BJ (cell line): ENCODE data around the gene CPED1. TPM values are rescaled to one million over a fixed set of nuclear protein-coding genes. Genes with fewer than 3 reads are reported as not detected.

ENCODE experiments used
- CTCF ChIA-PET: fragments of 350-600 bp; formaldehyde crosslinking; extraction: SDS; loops from one replicate; lab custom pipeline; 2021; ENCODE audit warnings: antibody characterized with exemption, inconsistent platforms; lab: Yijun Ruan, JAX
- POLR2A ChIA-PET: fragments of 300-600 bp; sonication (Branson Sonifier 250); formaldehyde crosslinking; extraction: SDS; loops from one replicate; lab custom pipeline; 2021; ENCODE audit warnings: antibody characterized with exemption; lab: Charles Lee
- DNase-seq: peaks from one replicate; pipeline ENCODE4 v3.0.0-alpha.2; 2011; ENCODE audit warnings: low read depth
- H3K27me3 ChIP-seq: 2 replicates; pipeline ENCODE4 v1.6.0; 2011; ENCODE audit warnings: low read length; ENCODE audit not compliant: control insufficient read depth, insufficient read depth
- H3K36me3 ChIP-seq: 2 replicates; pipeline ENCODE4 v1.5.1; 2011; ENCODE audit warnings: low read length; ENCODE audit not compliant: control insufficient read depth, insufficient read depth
- H3K4me3 ChIP-seq: 2 replicates; pipeline ENCODE4 v1.5.1; 2011; ENCODE audit warnings: low read depth, mild to moderate bottlenecking, control low read depth, low read length
- polyA plus RNA-seq: library from polyadenylated mRNA; depleted of rRNA; stranded (reverse); fragments of >200 nt; gene quantifications from 2 replicates; pipeline ENCODE4 v1.2.3, GENCODE V29; 2011
- TF ChIP-seq, protein P1 (sequence below): IDR thresholded peaks from 2 replicates; pipeline ENCODE4 v1.5.1; 2011; ENCODE audit warnings: low read depth, mild to moderate bottlenecking, control low read depth, inconsistent platforms, low read length, moderate library complexity; ENCODE audit not compliant: insufficient read depth

Gene CPED1
- polyA plus RNA-seq, 1 experiment, result 18.3 TPM

DNA sequence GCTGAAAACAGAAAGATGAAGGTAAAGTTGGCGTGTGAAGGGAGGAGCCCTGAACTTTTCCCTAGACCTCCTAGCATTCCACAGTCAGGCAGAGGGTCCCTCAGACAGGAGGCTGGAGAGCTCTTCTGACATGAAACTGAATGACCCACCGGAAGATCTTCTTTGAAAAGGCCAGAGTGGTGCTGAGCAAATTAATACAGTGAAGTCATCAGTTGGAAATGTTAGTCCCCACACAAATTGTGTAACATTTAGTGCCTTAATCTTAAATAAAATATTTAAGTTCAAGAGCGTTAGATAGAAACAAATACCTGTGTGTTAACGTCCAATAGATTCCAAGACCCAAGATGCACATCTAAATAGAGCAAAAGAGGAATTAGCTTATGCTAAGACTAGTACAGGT, 291.3 kb downstream of the CPED1 start:
- no peak for DNase-seq
- Histone ChIP-seq H3K36me3 (no peaks in the 10 kb centered on the region; the same call in 1 of the 2 replicates), H3K4me3 (no peak overlapping the region), H3K27me3 (no peaks in the 10 kb centered on the region)
- POLR2A ChIA-PET, result no interaction called here
- TF ChIP-seq, protein P1, sequence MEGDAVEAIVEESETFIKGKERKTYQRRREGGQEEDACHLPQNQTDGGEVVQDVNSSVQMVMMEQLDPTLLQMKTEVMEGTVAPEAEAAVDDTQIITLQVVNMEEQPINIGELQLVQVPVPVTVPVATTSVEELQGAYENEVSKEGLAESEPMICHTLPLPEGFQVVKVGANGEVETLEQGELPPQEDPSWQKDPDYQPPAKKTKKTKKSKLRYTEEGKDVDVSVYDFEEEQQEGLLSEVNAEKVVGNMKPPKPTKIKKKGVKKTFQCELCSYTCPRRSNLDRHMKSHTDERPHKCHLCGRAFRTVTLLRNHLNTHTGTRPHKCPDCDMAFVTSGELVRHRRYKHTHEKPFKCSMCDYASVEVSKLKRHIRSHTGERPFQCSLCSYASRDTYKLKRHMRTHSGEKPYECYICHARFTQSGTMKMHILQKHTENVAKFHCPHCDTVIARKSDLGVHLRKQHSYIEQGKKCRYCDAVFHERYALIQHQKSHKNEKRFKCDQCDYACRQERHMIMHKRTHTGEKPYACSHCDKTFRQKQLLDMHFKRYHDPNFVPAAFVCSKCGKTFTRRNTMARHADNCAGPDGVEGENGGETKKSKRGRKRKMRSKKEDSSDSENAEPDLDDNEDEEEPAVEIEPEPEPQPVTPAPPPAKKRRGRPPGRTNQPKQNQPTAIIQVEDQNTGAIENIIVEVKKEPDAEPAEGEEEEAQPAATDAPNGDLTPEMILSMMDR, result no peak
- CTCF ChIA-PET, result no interaction called here

DNA sequence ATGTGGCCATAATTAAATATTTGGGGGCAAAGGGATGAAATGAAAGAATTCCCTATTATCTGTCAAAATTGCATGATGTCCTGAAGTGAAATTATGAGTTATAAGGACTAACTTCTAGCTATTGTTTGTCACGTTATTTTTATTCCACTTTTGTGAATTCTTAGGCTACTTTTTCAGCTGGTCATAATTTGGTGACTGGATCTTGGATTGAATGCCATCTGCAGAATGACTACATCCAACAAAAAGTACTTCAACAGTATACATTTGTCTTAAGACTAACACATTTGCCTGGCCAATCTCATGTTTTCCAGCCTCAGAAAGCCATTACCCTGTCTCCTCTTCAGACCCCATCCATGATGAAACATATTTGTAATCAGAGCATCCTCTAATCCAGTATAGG, 292.1 kb downstream of the CPED1 start:
- Histone ChIP-seq H3K36me3 (no peaks in the 10 kb centered on the region; the same call in 1 of the 2 replicates), H3K27me3 (no peaks in the 10 kb centered on the region), H3K4me3 (no peak overlapping the region)
- POLR2A ChIA-PET, result no interaction called here
- no peak for DNase-seq
- TF ChIP-seq, protein P1, result no peak
- CTCF ChIA-PET, result no interaction called here

DNA sequence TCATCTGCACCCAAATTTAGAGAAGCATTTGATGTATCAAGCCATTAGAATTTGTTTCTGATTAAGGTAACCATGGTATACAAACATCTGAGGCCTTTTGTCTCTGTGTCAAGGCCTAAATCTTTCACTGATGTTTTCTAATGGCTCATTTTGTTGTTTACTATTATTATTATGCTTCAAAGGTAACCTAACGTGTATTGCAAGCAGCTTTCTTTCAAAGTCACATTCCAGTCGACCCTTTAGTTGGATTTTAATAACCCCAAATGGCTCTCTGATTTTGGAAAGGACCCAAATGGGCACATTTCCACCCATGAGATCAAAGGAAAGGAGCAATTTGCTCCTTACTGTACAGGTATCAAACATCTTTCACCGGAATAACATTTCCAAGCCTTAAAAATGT, 293.6 kb downstream of the CPED1 start:
- Histone ChIP-seq H3K4me3 (no peak overlapping the region), H3K36me3 (no peaks in the 10 kb centered on the region; the same call in 1 of the 2 replicates), H3K27me3 (no peaks in the 10 kb centered on the region)
- no peak for DNase-seq
- ChIA-PET CTCF (no interaction called here), POLR2A (no interaction called here)
- TF ChIP-seq, protein P1, result no peak

DNA sequence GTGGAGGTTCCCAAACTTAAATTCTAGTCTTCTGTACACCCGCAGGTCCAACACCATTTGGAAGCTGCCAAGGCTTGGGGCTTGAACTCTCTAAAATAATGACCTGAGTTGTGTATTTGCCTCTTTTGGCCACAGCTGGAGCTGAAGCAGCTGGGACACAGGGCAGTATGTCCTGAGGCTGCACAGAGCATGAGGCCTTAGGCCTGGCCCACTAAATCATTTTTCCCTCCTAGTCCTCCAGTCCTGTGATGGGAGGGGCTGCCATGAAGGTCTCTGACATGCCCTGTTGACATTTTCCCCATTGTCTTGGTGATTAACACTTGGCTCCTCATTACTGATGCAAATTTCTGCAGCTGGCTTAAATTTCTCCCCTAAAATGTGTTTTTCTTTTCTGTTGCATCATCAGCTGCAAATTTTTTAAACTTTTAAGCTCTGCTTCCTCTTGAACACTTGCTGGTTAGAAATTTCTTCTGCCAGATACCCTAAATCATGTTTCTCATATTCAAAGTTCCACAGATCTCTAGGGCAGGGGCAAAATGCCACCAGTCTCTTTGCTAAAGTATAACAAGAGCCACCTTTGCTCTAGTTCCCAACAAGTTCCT, 296.7 kb downstream of the CPED1 start:
- ChIA-PET CTCF (no interaction called here), POLR2A (no interaction called here)
- no peak for DNase-seq
- Histone ChIP-seq H3K4me3 (no peak overlapping the region), H3K36me3 (no peaks in the 10 kb centered on the region; the same call in 1 of the 2 replicates), H3K27me3 (no peaks in the 10 kb centered on the region)
- TF ChIP-seq, protein P1, result no peak

DNA sequence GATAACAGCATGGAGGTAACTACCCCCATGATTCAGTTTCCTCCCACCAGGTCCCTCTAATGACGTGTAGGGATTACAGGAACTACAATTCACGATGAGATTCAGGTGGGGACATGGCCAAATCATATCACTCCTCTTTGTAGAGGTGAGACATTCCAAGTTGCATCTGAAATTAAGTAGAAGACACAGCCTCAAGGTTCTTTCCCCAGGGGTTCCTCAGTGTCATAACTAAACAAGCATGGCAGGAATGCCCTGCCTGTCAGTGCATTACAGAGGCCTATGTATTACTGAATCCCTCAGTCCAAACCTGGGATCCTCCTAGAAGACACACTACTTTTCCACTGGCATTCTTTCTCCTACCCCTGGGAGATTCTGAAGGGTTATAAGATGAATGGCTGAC, 297.7 kb downstream of the CPED1 start:
- H3K4me3 ChIP-seq, result no peak overlapping the region
- TF ChIP-seq, protein P1, result no peak
- H3K36me3 ChIP-seq, result no peaks in the 10 kb centered on the region
- H3K27me3 ChIP-seq, result no peaks in the 10 kb centered on the region
- DNase-seq, result no peak
- ChIA-PET CTCF (no interaction called here), POLR2A (no interaction called here)
